Neural progenitor cell (in vitro differentiated cells): ENCODE data around the gene LYZL2.
"Not testable (repeated sequence)": the region's sequence is repeated elsewhere in the genome, so short reads cannot be mapped to it uniquely, and the experiment has no call there.

Source experiments
- EZH2 ChIP-seq: fragments of 200-600 bp; sonication (generic); IDR thresholded peaks from 2 replicates; pipeline ENCODE4 v1.6.1; 2017; ENCODE audit warnings: antibody characterized with exemption, mild to moderate bottlenecking, moderate library complexity
- TF ChIP-seq, protein P1 (sequence below): fragments of 200-600 bp; sonication (generic); IDR thresholded peaks from 2 replicates; pipeline ENCODE4 v1.5.1; 2017; ENCODE audit warnings: antibody characterized with exemption, mild to moderate bottlenecking

- TF ChIP-seq, protein P1, sequence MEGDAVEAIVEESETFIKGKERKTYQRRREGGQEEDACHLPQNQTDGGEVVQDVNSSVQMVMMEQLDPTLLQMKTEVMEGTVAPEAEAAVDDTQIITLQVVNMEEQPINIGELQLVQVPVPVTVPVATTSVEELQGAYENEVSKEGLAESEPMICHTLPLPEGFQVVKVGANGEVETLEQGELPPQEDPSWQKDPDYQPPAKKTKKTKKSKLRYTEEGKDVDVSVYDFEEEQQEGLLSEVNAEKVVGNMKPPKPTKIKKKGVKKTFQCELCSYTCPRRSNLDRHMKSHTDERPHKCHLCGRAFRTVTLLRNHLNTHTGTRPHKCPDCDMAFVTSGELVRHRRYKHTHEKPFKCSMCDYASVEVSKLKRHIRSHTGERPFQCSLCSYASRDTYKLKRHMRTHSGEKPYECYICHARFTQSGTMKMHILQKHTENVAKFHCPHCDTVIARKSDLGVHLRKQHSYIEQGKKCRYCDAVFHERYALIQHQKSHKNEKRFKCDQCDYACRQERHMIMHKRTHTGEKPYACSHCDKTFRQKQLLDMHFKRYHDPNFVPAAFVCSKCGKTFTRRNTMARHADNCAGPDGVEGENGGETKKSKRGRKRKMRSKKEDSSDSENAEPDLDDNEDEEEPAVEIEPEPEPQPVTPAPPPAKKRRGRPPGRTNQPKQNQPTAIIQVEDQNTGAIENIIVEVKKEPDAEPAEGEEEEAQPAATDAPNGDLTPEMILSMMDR, result not testable (repeated sequence)
- TF ChIP-seq EZH2, result not testable (repeated sequence)
Measured at GRCh38 chr10:30667982-30668381, 38.4 kb upstream of the LYZL2 start.
